KOPT-K1 (cell line): ENCODE measurements around the gene SPDYE17.
A peak's percentile ranks its signal among the peaks of the same experiment; 100 is the strongest.
"Not testable (repeated sequence)": the region's sequence is repeated elsewhere in the genome, so short reads cannot be mapped to it uniquely, and the experiment has no call there.

ENCODE experiments used
- H3K27ac ChIP-seq: fragments of 200-600 bp; sonication (generic); 2 replicates; pipeline ENCODE4 v1.5.1; 2016; ENCODE audit warnings: antibody characterized with exemption, mild to moderate bottlenecking, low read depth, low read length; ENCODE audit not compliant: poor library complexity, severe bottlenecking
- H3K36me3 ChIP-seq: fragments of 200-600 bp; sonication (generic); 2 replicates; pipeline ENCODE4 v1.5.1; 2017; ENCODE audit warnings: antibody characterized with exemption, mild to moderate bottlenecking, low read length, moderate library complexity; ENCODE audit not compliant: insufficient read depth
- H3K9me3 ChIP-seq: fragments of 200-600 bp; sonication (generic); 2 replicates; pipeline ENCODE4 v1.5.1; 2017; ENCODE audit warnings: antibody characterized with exemption, low read length, mild to moderate bottlenecking; ENCODE audit not compliant: insufficient read depth, poor library complexity, severe bottlenecking

Gene SPDYE17

DNA sequence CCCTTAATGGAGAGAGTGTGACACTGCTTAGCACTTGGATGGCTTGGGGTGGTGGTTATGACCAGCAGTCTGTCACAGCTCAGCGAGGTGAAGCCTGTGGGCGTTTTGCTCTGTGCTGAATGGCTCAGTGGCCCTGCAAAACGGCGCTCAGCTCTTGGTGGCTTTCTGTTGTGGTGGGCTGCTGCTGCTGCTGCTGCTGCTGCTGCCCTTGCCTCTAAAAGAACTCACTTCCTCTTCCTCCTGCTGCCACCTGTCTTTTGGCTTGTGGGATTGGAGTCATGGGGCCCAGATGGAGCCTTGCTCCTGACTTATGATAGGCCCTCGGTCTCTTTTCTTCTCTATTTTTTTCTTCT lies 47.4 kb downstream of the SPDYE17 start:
- H3K27ac ChIP-seq, H3K9me3 ChIP-seq: not testable (repeated sequence)
- H3K36me3 ChIP-seq: peaks cover 18% of the 10 kb centered on the region

DNA sequence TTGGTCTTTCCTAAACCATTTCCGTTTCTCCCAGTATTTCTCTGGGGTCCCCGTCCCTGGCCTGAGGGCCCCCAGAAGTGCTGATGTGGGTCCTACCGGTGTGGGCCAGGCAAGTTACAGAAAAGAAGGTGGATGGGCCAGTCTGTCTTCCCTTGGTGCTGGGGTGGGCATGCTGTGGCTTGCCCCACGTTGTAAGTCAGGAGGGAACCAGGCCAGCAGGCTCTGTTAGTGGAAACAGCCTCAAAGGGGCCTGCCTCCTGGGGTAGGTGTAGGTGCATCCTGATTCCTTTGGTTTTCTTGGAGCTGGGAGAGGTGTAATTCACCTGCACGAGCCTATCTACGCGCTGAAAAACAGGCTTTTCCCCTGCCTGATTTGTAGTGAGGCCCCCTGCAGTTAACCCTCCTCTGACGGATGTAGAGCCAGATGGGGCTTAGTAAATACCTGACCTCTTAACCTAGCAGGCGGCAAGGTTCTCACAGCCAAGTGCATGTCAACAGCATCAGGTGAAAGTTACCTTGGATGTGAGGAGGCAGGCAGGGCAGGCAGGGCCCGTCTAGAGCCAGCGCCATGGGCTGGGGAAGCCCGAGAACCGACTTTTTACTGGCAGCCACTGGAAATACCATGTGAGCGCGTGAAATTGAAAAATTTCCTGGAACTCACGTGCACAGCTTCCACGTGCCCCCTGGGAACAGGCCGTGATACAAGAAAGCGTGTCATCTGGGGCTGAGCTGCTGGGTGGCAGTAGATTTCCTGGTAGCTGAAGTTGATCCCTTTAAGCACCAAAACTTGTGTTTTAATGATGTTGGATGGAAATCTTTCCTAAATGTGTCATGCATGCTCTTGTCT lies 48.0 kb downstream of the SPDYE17 start:
- peak overlapping the region; percentile 63 for H3K27ac ChIP-seq
- not testable (repeated sequence) for H3K9me3 ChIP-seq
- peaks cover 18% of the 10 kb centered on the region for H3K36me3 ChIP-seq

- not testable (repeated sequence) for H3K27ac ChIP-seq, H3K9me3 ChIP-seq
- peaks cover 23% of the 10 kb centered on the region for H3K36me3 ChIP-seq
These were observed 48.8 kb downstream of the SPDYE17 start for GRCh38 chr7:76983333-76983732.

DNA sequence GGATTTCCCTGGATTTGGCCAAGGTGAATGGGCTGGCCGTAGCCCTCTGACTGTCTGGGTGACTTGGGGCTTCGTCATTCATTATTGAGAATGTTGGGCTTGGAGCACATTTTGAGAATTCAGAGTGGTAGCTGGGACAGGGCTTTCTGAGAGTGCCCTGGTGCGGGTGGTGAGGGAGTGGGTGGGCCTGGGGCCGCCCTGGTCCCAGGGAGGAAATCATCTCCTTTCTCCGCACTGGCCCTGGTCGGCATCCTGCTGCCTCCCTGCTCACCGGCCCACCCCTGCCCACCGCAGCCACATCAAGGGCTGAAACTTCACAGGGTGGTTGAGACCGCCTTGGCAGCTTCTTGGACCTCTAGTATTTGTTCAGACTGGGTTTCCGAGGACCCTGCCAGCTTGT lies 49.7 kb downstream of the SPDYE17 start:
- H3K36me3 ChIP-seq: peaks cover 23% of the 10 kb centered on the region
- not testable (repeated sequence) for H3K27ac ChIP-seq, H3K9me3 ChIP-seq

DNA sequence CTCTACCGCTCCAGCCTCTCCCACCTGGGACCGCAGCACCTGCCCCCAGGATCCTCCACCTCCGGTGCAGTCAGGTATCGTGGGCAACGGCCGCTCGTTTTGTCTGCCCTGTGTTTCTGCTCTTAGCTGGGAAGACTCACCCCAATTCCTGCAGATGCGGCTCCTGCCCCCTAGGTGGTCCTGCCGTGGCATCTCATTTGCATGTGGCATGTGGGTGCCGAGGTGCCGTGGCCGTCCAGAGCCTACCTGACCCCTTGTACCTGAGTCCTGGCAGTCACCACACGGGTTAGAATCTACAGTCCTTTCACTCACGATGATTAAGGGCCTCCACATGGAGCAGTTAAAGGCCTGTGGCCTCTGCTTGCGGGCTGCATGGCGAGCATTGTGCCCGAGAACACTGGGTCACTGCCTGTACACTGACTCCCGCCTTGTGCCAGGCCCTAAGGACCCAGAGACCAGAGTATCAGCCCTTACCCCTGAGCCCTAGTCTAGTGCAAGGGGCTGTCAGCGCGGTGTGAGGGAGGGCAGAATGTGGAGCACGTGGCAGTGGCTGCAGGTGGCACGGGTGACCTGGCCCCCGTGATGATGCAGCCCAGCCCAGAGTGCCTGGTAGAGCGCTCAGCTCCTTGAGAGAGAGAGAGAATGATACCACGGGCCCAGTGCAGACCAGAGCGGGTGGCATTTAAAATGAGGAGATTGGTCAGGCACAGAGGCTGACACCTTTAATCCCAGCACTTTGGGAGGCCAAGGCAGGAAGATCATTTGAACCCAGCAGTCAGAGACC lies 50.8 kb downstream of the SPDYE17 start:
- not testable (repeated sequence) for H3K27ac ChIP-seq, H3K9me3 ChIP-seq
- peaks cover 23% of the 10 kb centered on the region for H3K36me3 ChIP-seq

DNA sequence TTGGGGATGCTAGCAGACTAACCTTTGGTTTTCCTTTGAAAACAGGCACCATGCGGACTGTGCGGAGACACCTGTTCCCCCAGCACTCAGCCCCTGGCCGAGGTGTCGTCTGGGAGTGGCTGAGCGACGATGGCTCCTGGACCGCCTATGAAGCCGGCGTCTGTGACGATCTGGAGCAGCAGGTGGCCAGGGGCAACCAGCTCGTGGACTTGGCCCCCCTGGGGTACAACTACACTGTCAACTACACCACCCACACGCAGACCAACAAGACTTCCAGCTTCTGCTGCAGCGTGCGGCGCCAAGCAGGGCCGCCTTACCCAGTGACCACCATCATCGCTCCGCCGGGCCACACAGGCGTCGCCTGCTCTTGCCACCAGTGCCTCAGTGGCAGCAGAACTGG lies 51.6 kb downstream of the SPDYE17 start:
- H3K9me3 ChIP-seq, H3K27ac ChIP-seq: not testable (repeated sequence)
- H3K36me3 ChIP-seq: peaks cover 23% of the 10 kb centered on the region

GRCh38 chr7:76977761-76978367 lies 54.3 kb downstream of the SPDYE17 start:
- not testable (repeated sequence) for H3K27ac ChIP-seq, H3K9me3 ChIP-seq
- H3K36me3 ChIP-seq: peaks cover 23% of the 10 kb centered on the region

DNA sequence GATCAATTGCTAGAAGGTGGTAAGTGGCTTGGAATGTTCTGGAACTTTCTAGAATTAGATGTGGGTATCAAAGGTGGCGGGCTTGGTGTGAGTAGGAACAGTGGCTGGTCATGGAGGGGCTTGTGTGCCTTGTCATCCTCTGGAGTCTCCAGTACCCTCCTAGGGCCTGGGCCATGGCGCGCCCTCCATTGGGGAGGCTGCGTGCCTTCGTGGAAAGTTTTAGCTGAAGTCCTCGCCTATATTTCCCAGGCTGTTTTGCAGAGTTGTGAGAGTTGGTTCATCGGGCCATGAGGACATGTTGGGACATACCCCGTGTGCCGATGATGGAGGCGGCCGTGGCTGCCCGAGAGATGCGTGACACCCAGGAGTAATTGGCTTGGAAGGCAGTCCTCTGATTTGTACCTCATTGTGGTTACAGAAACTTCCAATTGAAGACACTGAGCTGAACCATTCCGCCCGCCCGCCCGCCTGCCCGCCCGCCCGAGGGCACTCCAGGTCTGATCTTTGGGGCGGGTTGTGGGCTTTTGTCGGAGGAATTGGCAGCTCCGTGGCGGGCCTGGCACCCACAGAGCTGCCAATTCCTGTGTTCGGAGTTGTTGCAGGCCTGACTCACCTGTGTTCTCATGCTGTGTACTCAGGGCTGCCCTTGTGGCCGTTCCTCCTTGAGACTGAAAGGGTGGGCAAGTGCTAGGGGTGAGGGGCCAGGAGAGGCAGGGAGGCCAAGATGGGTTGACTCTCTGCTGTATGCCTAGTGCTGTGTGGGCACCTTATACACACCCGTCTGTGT lies 57.2 kb downstream of the SPDYE17 start:
- not testable (repeated sequence) for H3K9me3 ChIP-seq, H3K27ac ChIP-seq
- H3K36me3 ChIP-seq: peaks cover 10% of the 10 kb centered on the region

DNA sequence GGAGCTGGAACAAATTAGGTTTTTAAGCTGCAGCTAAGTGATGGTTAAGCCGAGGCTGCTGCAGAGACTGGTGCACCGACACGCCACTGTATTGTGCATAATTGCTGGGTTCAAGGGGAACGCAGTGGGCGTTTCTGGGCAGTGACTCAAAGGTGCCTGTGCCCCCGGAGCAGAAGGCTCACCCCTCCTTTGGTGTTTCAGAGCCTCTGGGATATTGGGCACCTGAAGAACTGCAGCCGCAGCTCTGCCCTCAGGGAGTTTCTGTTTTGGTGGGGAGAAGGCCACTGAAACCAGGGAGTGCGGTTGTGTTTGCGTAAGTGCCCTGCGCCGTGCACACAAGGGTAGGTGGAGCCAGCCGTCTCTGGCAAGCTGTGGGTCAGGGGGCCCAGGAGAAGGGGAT lies 57.8 kb downstream of the SPDYE17 start:
- H3K36me3 ChIP-seq: peaks cover 11% of the 10 kb centered on the region; the same call in 1 of the 2 replicates
- H3K27ac ChIP-seq: not testable (repeated sequence)

GRCh38 chr7:76972391-76972790 lies 59.8 kb downstream of the SPDYE17 start:
- not testable (repeated sequence) for H3K36me3 ChIP-seq, H3K9me3 ChIP-seq, H3K27ac ChIP-seq

More for the DNA sequence above, 57.8 kb downstream of the SPDYE17 start:
- H3K9me3 ChIP-seq: not testable (repeated sequence)
